HFF-Myc (cell line): ENCODE results near the gene SCAMP4.
A peak's percentile ranks its signal among the peaks of the same experiment; 100 is the strongest.
"Not testable (repeated sequence)": the region's sequence is repeated elsewhere in the genome, so short reads cannot be mapped to it uniquely, and the experiment has no call there.

Experiments used
- DNase-seq: peaks from one replicate; pipeline ENCODE4 v3.0.0-alpha.2; 2011; ENCODE audit warnings: low read depth; ENCODE audit errors: extremely low read depth
- H3K4me3 ChIP-seq: replicated peaks from 2 replicates; pipeline ENCODE4 v1.5.1; 2011; ENCODE audit warnings: low read depth, mild to moderate bottlenecking, control low read depth, low read length
- CTCF ChIP-seq: IDR thresholded peaks from 2 replicates; pipeline ENCODE4 v1.5.1; 2012; ENCODE audit warnings: mild to moderate bottlenecking, low read depth, low read length, control low read depth; ENCODE audit errors: missing control alignments

Gene SCAMP4

GRCh38 chr19:1868971-1869370 lies 36.2 kb upstream of the SCAMP4 start:
- no peak for TF ChIP-seq CTCF
- no peak for DNase-seq
- H3K4me3 ChIP-seq: no peak overlapping the region

- no peak overlapping the region for H3K4me3 ChIP-seq
- no peak for TF ChIP-seq CTCF
- DNase-seq: no peak
Measured at GRCh38 chr19:1871140-1871597, 34.0 kb upstream of the SCAMP4 start.

- no peak for DNase-seq
- H3K4me3 ChIP-seq: no peak overlapping the region
- TF ChIP-seq CTCF: no peak
Measured at GRCh38 chr19:1871630-1872029, 33.6 kb upstream of the SCAMP4 start.

GRCh38 chr19:1872807-1873523 lies 32.2 kb upstream of the SCAMP4 start:
- DNase-seq: no peak
- TF ChIP-seq CTCF: no peak
- H3K4me3 ChIP-seq: no peak overlapping the region

GRCh38 chr19:1873524-1874473 lies 31.4 kb upstream of the SCAMP4 start:
- DNase-seq: no peak
- H3K4me3 ChIP-seq: peak overlapping the region; percentile 52
- no peak for TF ChIP-seq CTCF

GRCh38 chr19:1874554-1875185 lies 30.5 kb upstream of the SCAMP4 start:
- DNase-seq: no peak
- no peak for TF ChIP-seq CTCF
- peak overlapping the region; percentile 52 for H3K4me3 ChIP-seq

- peak overlapping the region; percentile 52 for H3K4me3 ChIP-seq
- not testable (repeated sequence) for DNase-seq
Measured at GRCh38 chr19:1875265-1875645, 29.9 kb upstream of the SCAMP4 start.
